NCI-H146 (cell line): ENCODE data around the gene AVPR1A.
"Not testable (repeated sequence)": the region's sequence is repeated elsewhere in the genome, so short reads cannot be mapped to it uniquely, and the experiment has no call there.

ENCODE experiments used
- DNase-seq: peaks from one replicate; lab custom pipeline; 2025; lab: John Stamatoyannopoulos, UW

Gene AVPR1A

GRCh38 chr12:63150713-63151622, at the start of gene AVPR1A:
TSS of gene AVPR1A (minus strand) at chr12:63151201. CDS start at chr12:63150836, 365 bp downstream.
- DNase-seq, result peak; percentile 35

GRCh38 chr12:63196168-63196567, 45.2 kb upstream of the AVPR1A start:
- no peak for DNase-seq

GRCh38 chr12:63179224-63179623, 28.2 kb upstream of the AVPR1A start:
- DNase-seq, result no peak

GRCh38 chr12:63170321-63170720, 19.3 kb upstream of the AVPR1A start:
- DNase-seq, result no peak

GRCh38 chr12:63167741-63168140, 16.7 kb upstream of the AVPR1A start:
- not testable (repeated sequence) for DNase-seq

- peak; percentile 38 for DNase-seq
Observed at GRCh38 chr12:63164911-63165310, 13.9 kb upstream of the AVPR1A start.

- no peak for DNase-seq
Observed at GRCh38 chr12:63163541-63163940, 12.5 kb upstream of the AVPR1A start.

GRCh38 chr12:63155375-63155774, 4.4 kb upstream of the AVPR1A start:
- DNase-seq, result no peak

- no peak for DNase-seq
Observed at GRCh38 chr12:63154560-63154959, 3.6 kb upstream of the AVPR1A start.

- DNase-seq, result peak; percentile 9
Observed at GRCh38 chr12:63152321-63152700, 1.3 kb upstream of the AVPR1A start.

- peak; percentile 69 for DNase-seq
Observed at GRCh38 chr12:63151623-63152320, 771 bp upstream of the AVPR1A start.

- DNase-seq, result no peak
Observed at GRCh38 chr12:63149909-63150712, 890 bp downstream of the AVPR1A start.

GRCh38 chr12:63144556-63144955, 6.4 kb downstream of the AVPR1A start:
- DNase-seq, result no peak

GRCh38 chr12:63138488-63138887, 12.5 kb downstream of the AVPR1A start:
- no peak for DNase-seq

- no peak for DNase-seq
Observed at GRCh38 chr12:63133981-63134380, 17.0 kb downstream of the AVPR1A start.

- DNase-seq, result no peak
Observed at GRCh38 chr12:63132201-63132600, 18.8 kb downstream of the AVPR1A start.

- DNase-seq, result no peak
Observed at GRCh38 chr12:63129927-63130326, 21.1 kb downstream of the AVPR1A start.

GRCh38 chr12:63124778-63125177, 26.2 kb downstream of the AVPR1A start:
- no peak for DNase-seq

- peak; percentile 36 for DNase-seq
Observed at GRCh38 chr12:63103494-63104131, 47.4 kb downstream of the AVPR1A start.

GRCh38 chr12:63101920-63102319, 49.1 kb downstream of the AVPR1A start:
- no peak for DNase-seq

GRCh38 chr12:63098851-63099250, 52.1 kb downstream of the AVPR1A start:
- peak; percentile 47 for DNase-seq
